Thyroid gland (tissue), 4 donors: Measurements from ENCODE around the gene CTDSP2. TPM values are rescaled to one million over a fixed set of nuclear protein-coding genes. Genes with fewer than 3 reads are reported as not detected.
"Not testable (repeated sequence)": the region's sequence is repeated elsewhere in the genome, so short reads cannot be mapped to it uniquely, and the experiment has no call there.

Experiments
- DNase-seq, 2 donors: peaks; one replicate each; pipeline ENCODE4 v3.0.0-alpha.2; 2019
- H3K27ac ChIP-seq, 3 donors: fragments of 200-600 bp; sonication (generic); 1 replicate in 2 of 3; 2 replicates in 1 of 3; pipeline ENCODE4 v1.5.1; 2016 to 2019; ENCODE audit warnings: mild to moderate bottlenecking in 1 of 3, moderate library complexity in 1 of 3
- H3K27me3 ChIP-seq: fragments of 200-600 bp; sonication (generic); one replicate; pipeline ENCODE4 v1.5.1; 2019
- H3K36me3 ChIP-seq, 2 donors: fragments of 200-600 bp; sonication (generic); one replicate each; pipeline ENCODE4 v1.5.1; 2016 to 2019
- H3K4me1 ChIP-seq, 2 donors: fragments of 200-600 bp; sonication (generic); one replicate each; pipeline ENCODE4 v1.5.1; 2017 to 2019
- H3K4me3 ChIP-seq, 3 donors: fragments of 200-600 bp; sonication (generic); replicated peaks in 1 of 3; 1 replicate in 2 of 3; 2 replicates in 1 of 3; pipeline ENCODE4 v1.5.1; 2016; ENCODE audit warnings: mild to moderate bottlenecking in 1 of 3
- H3K9me3 ChIP-seq: fragments of 200-600 bp; sonication (generic); one replicate; pipeline ENCODE4 v1.5.1; 2017
- POLR2A ChIP-seq, 2 donors: fragments of 450-650 bp; IDR thresholded peaks; one replicate each; pipeline ENCODE4 v1.6.1; 2017; ENCODE audit warnings: antibody characterized with exemption in 2 of 2, mild to moderate bottlenecking in 2 of 2, moderate library complexity in 1 of 2
- WGBS, 2 donors: methylation state at CpG; one replicate each; pipeline ENCODE4 v1.1.5; 2017; 5-methylcytosine and 5-hydroxymethylcytosine counted together
- intact Hi-C: fragments of 100-400 bp; cut with DNase I; formaldehyde crosslinking; loops from one replicate; pipeline ENCODE4 v1.15.1; 2023
- total RNA-seq, 4 donors: library from RNA; depleted of rRNA; stranded (reverse); fragments of >200 nt; gene quantifications; one replicate each; pipeline ENCODE4 v1.2.3, GENCODE V29; 2016
- TF ChIP-seq, protein P1 (sequence below), 6 experiments: fragments of 200-600 bp in 3 of 6; fragments of 450-650 bp in 3 of 6; sonication (generic) in 3 of 6; IDR thresholded peaks; one replicate each; pipeline ENCODE4 v1.5.1; 2016 to 2019; ENCODE audit warnings: antibody characterized with exemption in 6 of 6, mild to moderate bottlenecking in 2 of 6, inconsistent platforms in 1 of 6, moderate library complexity in 1 of 6

The CTDSP2 gene
- total RNA-seq, 4 donors from 2014 or later, result 91.5 to 190 (median 138) TPM

DNA sequence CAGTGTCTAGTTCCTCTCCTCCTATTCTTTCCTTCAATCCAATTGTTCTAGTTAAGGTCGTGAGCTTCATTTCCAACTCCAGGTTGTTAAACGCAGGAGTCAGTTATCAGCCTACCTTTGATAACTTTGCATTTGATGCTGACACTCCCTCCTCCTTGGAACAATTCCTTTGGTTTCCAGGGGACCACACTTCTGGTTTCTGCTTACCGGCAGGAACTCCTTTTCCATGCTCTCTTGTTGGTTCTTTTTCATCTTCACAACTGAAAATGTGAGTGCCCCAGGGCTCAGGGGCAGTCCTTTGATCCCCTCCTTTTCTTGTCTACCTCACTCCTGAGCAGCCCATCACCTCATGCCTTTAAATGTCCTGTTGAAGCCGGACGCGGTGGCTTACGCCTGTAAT lies 69.2 kb downstream of the CTDSP2 start:
- Histone ChIP-seq H3K4me1 (peaks cover 16 to 33% of the 10 kb centered on the region in 2 donors), H3K4me3 (no peak overlapping the region), H3K27me3 (no peaks in the 10 kb centered on the region), H3K9me3 (no peaks in the 10 kb centered on the region), H3K36me3 (no peaks in the 10 kb centered on the region), H3K27ac (no peak overlapping the region)
- intact Hi-C loops, result no loop called here
- 90 to 94% methylated on average over 7 of the region's 7 CpGs for WGBS, 2 donors
- no peak for DNase-seq
- no peak for TF ChIP-seq POLR2A (IDR thresholded peaks at IDR 0.05)

DNA sequence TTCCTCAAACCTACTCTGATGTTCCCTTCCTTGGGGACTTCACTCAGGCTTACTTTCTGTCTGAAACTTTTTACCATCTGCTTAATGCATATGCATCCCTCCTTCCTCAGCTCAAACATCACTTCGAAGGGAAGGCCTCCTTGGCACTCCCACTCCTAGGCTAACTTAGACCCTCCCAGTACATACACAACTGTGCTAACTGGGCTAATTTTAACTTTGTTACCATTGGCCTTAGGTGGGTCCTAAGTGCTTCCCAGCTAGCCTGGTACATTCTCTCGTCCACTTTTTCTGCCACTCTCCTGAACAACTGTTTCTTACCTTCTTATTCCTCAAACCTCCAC lies 70.3 kb downstream of the CTDSP2 start:
- intact Hi-C loops, result no loop called here
- TF ChIP-seq, protein P1, sequence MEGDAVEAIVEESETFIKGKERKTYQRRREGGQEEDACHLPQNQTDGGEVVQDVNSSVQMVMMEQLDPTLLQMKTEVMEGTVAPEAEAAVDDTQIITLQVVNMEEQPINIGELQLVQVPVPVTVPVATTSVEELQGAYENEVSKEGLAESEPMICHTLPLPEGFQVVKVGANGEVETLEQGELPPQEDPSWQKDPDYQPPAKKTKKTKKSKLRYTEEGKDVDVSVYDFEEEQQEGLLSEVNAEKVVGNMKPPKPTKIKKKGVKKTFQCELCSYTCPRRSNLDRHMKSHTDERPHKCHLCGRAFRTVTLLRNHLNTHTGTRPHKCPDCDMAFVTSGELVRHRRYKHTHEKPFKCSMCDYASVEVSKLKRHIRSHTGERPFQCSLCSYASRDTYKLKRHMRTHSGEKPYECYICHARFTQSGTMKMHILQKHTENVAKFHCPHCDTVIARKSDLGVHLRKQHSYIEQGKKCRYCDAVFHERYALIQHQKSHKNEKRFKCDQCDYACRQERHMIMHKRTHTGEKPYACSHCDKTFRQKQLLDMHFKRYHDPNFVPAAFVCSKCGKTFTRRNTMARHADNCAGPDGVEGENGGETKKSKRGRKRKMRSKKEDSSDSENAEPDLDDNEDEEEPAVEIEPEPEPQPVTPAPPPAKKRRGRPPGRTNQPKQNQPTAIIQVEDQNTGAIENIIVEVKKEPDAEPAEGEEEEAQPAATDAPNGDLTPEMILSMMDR (IDR thresholded peaks at IDR 0.05), result no peak
- TF ChIP-seq POLR2A (IDR thresholded peaks at IDR 0.05), result no peak
- WGBS, 2 donors, result 82 to 89% methylated on average over 2 of the region's 2 CpGs
- Histone ChIP-seq H3K4me1 (peaks cover 19 to 31% of the 10 kb centered on the region in 2 donors), H3K4me3 (no peak overlapping the region), H3K9me3 (no peaks in the 10 kb centered on the region), H3K36me3 (no peaks in the 10 kb centered on the region), H3K27me3 (no peaks in the 10 kb centered on the region), H3K27ac (no peak overlapping the region)
- no peak for DNase-seq

DNA sequence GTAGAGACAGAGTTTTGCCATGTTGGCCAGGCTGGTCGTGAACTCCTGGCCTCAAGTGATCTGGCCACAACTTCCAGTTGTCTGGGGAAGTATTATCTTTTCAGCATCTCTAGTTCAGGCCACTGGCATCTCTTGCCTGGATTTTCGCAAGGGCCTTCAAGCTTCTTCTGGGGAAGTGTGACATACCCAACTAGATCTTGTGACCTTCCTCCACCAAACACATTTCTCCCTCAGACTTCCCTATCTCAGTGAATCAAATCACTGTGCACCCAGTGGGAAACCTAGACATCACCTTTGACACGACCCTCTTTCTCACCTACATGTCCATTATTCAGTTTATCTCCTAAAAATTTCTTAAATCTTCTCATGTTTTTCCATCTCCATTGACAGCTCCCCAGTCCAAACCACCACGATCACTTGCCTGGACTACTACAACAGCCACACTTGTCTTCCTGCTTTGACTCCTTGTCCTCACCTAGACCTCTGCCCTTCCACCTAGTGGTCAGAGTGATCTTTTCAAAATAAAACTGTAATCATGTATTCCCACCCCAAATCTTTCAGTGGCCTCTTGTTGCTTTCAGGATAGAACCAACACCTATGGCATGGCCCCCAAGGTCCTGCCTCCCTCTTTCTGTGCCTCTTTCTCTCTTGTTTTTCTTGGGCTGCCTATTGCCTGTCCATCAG lies 70.8 kb downstream of the CTDSP2 start:
- Histone ChIP-seq H3K36me3 (no peaks in the 10 kb centered on the region), H3K4me1 (peaks cover 23 to 36% of the 10 kb centered on the region in 2 donors), H3K4me3 (no peak overlapping the region), H3K27me3 (no peaks in the 10 kb centered on the region), H3K9me3 (no peaks in the 10 kb centered on the region), H3K27ac (no peak overlapping the region)
- TF ChIP-seq POLR2A (IDR thresholded peaks at IDR 0.05), result no peak
- TF ChIP-seq, protein P1 (IDR thresholded peaks at IDR 0.05), result no peak
- DNase-seq, result no peak
- intact Hi-C loops, result no loop called here
- 77 to 82% methylated on average over 4 of the region's 4 CpGs for WGBS, 2 donors

DNA sequence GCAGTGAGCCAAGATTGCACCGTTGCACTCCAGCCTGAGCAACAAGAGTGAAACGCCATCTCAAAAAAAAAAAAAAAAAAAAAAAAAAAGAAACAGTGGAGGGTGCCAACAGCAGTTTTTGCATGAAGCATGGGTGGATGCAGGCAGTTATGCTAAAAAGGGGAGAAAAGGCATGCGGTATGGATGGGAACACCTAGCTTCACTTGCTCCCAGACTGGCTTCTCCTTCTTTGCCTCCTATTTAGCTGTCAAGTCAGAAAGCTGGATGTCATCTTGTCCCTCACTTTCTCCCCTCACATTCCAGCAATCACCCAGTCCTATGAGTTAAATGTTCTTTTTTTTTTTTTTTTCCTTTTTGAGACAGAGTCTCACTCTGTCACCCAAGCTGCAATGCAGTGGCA lies 71.5 kb downstream of the CTDSP2 start:
- DNase-seq, result no peak
- intact Hi-C loops, result no loop called here
- 93 to 96% methylated on average over 3 of the region's 3 CpGs for WGBS, 2 donors
- no peak overlapping the region for H3K4me3 ChIP-seq
- peaks cover 23 to 35% of the 10 kb centered on the region in 2 donors for H3K4me1 ChIP-seq
- no peaks in the 10 kb centered on the region for H3K36me3 ChIP-seq
- no peaks in the 10 kb centered on the region for H3K9me3 ChIP-seq
- H3K27ac ChIP-seq, result no peak overlapping the region
- no peaks in the 10 kb centered on the region for H3K27me3 ChIP-seq
- TF ChIP-seq, protein P1 (IDR thresholded peaks at IDR 0.05), result no peak
- no peak for TF ChIP-seq POLR2A (IDR thresholded peaks at IDR 0.05)

DNA sequence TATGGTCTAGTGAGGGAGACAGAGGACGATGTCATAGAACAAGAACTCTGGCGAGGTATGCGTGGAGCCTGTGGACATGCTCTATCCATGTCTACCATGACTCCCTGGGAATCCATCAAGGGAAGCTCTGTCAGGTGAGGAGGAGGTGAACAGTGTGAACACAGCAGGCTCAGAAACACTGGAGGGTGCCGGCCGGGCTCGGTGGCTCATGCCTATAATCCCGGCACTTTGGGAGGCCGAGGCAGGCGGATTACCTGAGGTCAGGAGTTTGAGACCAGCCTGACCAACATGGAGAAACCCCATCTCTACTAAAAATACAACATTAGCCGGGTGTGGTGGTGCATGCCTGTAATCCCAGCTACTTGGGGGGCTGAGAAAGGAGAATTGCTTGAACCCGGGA lies 71.9 kb downstream of the CTDSP2 start:
- 92 to 94% methylated on average over 11 of the region's 11 CpGs for WGBS, 2 donors
- H3K4me1 ChIP-seq, result peaks cover 20 to 31% of the 10 kb centered on the region in 2 donors
- H3K4me3 ChIP-seq, intact Hi-C loops, H3K36me3 ChIP-seq, DNase-seq, H3K27ac ChIP-seq, H3K27me3 ChIP-seq, H3K9me3 ChIP-seq: not testable (repeated sequence)

DNA sequence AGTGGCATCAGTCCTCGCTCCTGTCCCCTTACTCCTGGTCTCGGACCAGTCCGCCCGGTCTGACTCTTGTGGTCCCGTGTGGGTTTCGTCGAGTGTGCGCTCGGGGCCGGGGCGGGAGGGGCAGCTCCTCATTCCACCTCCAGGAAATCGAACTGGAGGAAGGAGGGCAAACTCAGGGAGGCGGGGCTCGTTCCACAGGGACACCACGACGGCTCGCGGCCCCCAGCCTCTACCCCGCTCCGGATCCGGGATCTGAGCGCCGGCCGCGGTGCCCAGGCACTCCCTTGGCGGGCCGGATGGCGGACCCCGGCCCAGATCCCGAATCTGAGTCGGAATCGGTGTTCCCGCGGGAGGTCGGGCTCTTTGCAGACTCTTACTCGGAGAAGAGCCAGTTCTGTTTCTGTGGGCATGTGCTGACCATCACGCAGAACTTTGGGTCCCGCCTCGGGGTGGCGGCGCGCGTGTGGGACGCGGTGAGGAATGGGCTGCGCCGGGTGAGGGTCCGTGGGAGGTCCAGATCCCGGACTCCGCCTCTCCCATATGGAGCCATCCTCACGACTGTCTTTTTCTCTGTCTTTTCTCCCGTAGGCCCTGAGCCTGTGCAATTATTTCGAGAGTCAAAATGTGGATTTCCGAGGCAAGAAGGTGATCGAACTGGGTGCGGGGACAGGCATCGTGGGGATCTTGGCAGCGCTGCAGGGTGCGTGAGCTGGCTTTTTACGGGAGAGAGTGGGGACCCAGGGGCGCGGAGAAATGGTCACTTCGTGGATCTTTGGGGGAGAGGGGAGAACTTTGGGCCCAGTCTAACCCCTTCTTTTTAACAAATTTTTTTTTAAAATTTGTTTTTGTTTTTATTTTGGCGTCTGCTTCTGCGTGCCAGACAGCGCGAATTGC lies 73.9 kb downstream of the CTDSP2 start, which contains the start of gene EEF1AKMT3:
EEF1AKMT3 (plus strand) TSS at position 186 of the 894 bp plus-strand sequence; CDS start at position 297, 111 bp downstream.
- H3K36me3 ChIP-seq, result no peaks in the 10 kb centered on the region
- intact Hi-C loops, result no loop called here
- peak; percentile 70 to 75 for DNase-seq
- no peaks in the 10 kb centered on the region for H3K9me3 ChIP-seq
- 4% methylated on average over 29 to 46 of the region's 67 CpGs for WGBS, 2 donors
- peaks cover 17 to 29% of the 10 kb centered on the region in 2 donors for H3K4me1 ChIP-seq
- no peaks in the 10 kb centered on the region for H3K27me3 ChIP-seq
- peak within 1 kb of the TSS; percentile 82 to 95 (median 85) for H3K27ac ChIP-seq
- TF ChIP-seq, protein P1 (IDR thresholded peaks at IDR 0.05), result peak in 1 of 6 experiments; percentile 11
- TF ChIP-seq POLR2A (IDR thresholded peaks at IDR 0.05), result no peak
- peak within 1 kb of the TSS; percentile 29 to 52 (median 51) for H3K4me3 ChIP-seq
